Psoas muscle (tissue), 8 donors: ENCODE data around the gene TRMT6. TPM values are rescaled to one million over a fixed set of nuclear protein-coding genes. Genes with fewer than 3 reads are reported as not detected.

ENCODE experiments used
- ATAC-seq, 4 donors: fragments of 200-7000 bp; cut with Tn5 transposase; one replicate each; pipeline ENCODE4 v1.9.1; 2020; ENCODE audit warnings: moderate library complexity in 3 of 4, mild to moderate bottlenecking in 2 of 4
- DNase-seq, 2 donors: peaks; one replicate each; pipeline ENCODE4 v3.0.0-alpha.2; 2020
- H3K27ac ChIP-seq: fragments of 200-600 bp; one replicate; pipeline ENCODE4 v1.8.0; 2022
- H3K27me3 ChIP-seq, 3 donors: fragments of 200-600 bp in 1 of 3; one replicate each; pipeline versions ENCODE4 v1.6.1 to v1.8.0; 2013 to 2022; ENCODE audit warnings: low read length in 2 of 3, mild to moderate bottlenecking in 2 of 3, moderate library complexity in 1 of 3; ENCODE audit not compliant: insufficient read depth in 3 of 3
- H3K36me3 ChIP-seq, 2 donors: fragments of 200-600 bp in 1 of 2; one replicate each; pipeline versions ENCODE4 v1.6.1 to v1.8.0; 2013 to 2022; ENCODE audit warnings: low read depth in 1 of 2, mild to moderate bottlenecking in 1 of 2, moderate library complexity in 1 of 2; ENCODE audit not compliant: insufficient read depth in 1 of 2
- H3K4me1 ChIP-seq: fragments of 200-600 bp; one replicate; pipeline ENCODE4 v1.8.0; 2022
- H3K4me3 ChIP-seq: fragments of 200-600 bp; one replicate; pipeline ENCODE4 v1.8.0; 2022; ENCODE audit warnings: mild to moderate bottlenecking
- H3K9me3 ChIP-seq: fragments of 200-600 bp; one replicate; pipeline ENCODE4 v1.8.0; 2022
- CTCF ChIP-seq: fragments of 200-600 bp; IDR thresholded peaks from one replicate; pipeline ENCODE4 v1.8.0; 2022; ENCODE audit warnings: antibody characterized with exemption
- WGBS, 3 donors: extraction: QIAGEN DNeasy Blood & Tissue Kit; methylation state at CpG; one replicate each; pipeline versions ENCODE4 v1.1.6 to v1.1.7; 2013; 5-methylcytosine and 5-hydroxymethylcytosine counted together
- intact Hi-C, 2 donors: fragments of 100-400 bp; cut with DNase I; formaldehyde crosslinking; loops; one replicate each; pipeline versions ENCODE4 v1.11.0 to v1.14.2; 2022
- polyA plus RNA-seq, 3 donors: library from polyadenylated mRNA; stranded (reverse); fragments of 200-250 nt; gene quantifications; one replicate each; pipeline ENCODE4 v1.2.3, GENCODE V29; 2013
- total RNA-seq, 4 donors: library from RNA; stranded (reverse); fragmentation: NEBNext Ultra II Directional in 2 of 4; extraction: Animal tissue kit (Norgen Biotek cat#: 25700) in 2 of 4; gene quantifications; one replicate each; pipeline versions ENCODE4 v1.2.1 to v1.2.4, GENCODE V29; 2021 to 2023
- donor health status: healthy with polysubstance abuse.
- donor health status: DM: no; HTN: no; CAD: no; lungs with moderate emphysema.
- donor health status: Bipolar disorder and iron deficiency.
- donor health status: healthy.
- donor health status: DM: yes; HTN: yes; CAD: no.
- donor health status: DM: no; HTN: no; CAD: no.
- donor health status: DM: no; HTN: no; CAD: no.
- donor health status: DM: yes; HTN: yes; CAD: no.

The TRMT6 gene
- total and polyA plus RNA-seq, 7 donors: 9.0 to 177 (median 23.3) TPM

- H3K4me3 ChIP-seq: no peak overlapping the region
- DNase-seq: no peak
- H3K4me1 ChIP-seq: peaks cover 9% of the 10 kb centered on the region
- TF ChIP-seq CTCF: no peak
- no peaks in the 10 kb centered on the region for H3K36me3 ChIP-seq
- no peaks in the 10 kb centered on the region for H3K27me3 ChIP-seq
- intact Hi-C loops: no loop called here
- 79 to 85% (median 83%) methylated on average over 2 of the region's 2 CpGs for WGBS, 3 donors
- no peak for ATAC-seq
- H3K9me3 ChIP-seq: no peaks in the 10 kb centered on the region
- H3K27ac ChIP-seq: no peak overlapping the region
These were observed 56.7 kb downstream of the TRMT6 start for GRCh38 chr20:5893621-5894020.

- TF ChIP-seq CTCF: no peak
- Histone ChIP-seq H3K4me3 (no peak overlapping the region), H3K27ac (no peak overlapping the region), H3K4me1 (peaks cover 12% of the 10 kb centered on the region), H3K27me3 (no peaks in the 10 kb centered on the region), H3K36me3 (no peaks in the 10 kb centered on the region), H3K9me3 (no peaks in the 10 kb centered on the region)
- no peak for ATAC-seq
- DNase-seq: no peak
- intact Hi-C loops: no loop called here
- WGBS, 3 donors: 72 to 76% (median 75%) methylated on average over 3 of the region's 3 CpGs
These were observed 57.3 kb downstream of the TRMT6 start for GRCh38 chr20:5893052-5893451.

GRCh38 chr20:5890773-5891441 lies 59.4 kb downstream of the TRMT6 start:
- intact Hi-C loops: loop anchor here in 1 of 2 donors (2.0 kb wide), 1 partner anchor 26 kb away; no protein-coding TSS in a partner anchor
- Histone ChIP-seq H3K27me3 (no peaks in the 10 kb centered on the region), H3K27ac (peak overlapping the region; percentile 79), H3K4me3 (no peak overlapping the region), H3K36me3 (no peaks in the 10 kb centered on the region), H3K4me1 (peaks cover 30% of the 10 kb centered on the region), H3K9me3 (no peaks in the 10 kb centered on the region)
- 25 to 43% (median 36%) methylated on average over 10 of the region's 10 CpGs for WGBS, 3 donors
- ATAC-seq: peak; percentile 80 to 82 (median 82)
- DNase-seq: peak; percentile 53 to 79
- TF ChIP-seq CTCF: no peak

- no peak for TF ChIP-seq CTCF
- DNase-seq: no peak
- H3K27ac ChIP-seq: peak overlapping the region; percentile 92
- 9 to 46% (median 14%) methylated on average over 1 of the region's 1 CpG for WGBS, 3 donors
- peak in 2 of 4 donors; percentile 20 to 49 for ATAC-seq
- no peaks in the 10 kb centered on the region for H3K9me3 ChIP-seq
- H3K4me3 ChIP-seq: no peak overlapping the region
- peaks cover 30% of the 10 kb centered on the region for H3K4me1 ChIP-seq
- no peaks in the 10 kb centered on the region for H3K27me3 ChIP-seq
- intact Hi-C loops: no loop called here
- no peaks in the 10 kb centered on the region for H3K36me3 ChIP-seq
These were observed 62.3 kb downstream of the TRMT6 start for GRCh38 chr20:5888041-5888440.

- TF ChIP-seq CTCF: no peak
- H3K36me3 ChIP-seq: no peaks in the 10 kb centered on the region
- ATAC-seq (peak; percentile 27 to 52 (median 42)), DNase-seq (peak; percentile 18 to 57)
- no peak overlapping the region for H3K4me3 ChIP-seq
- no peaks in the 10 kb centered on the region for H3K27me3 ChIP-seq
- peak overlapping the region; percentile 92 for H3K27ac ChIP-seq
- H3K9me3 ChIP-seq: no peaks in the 10 kb centered on the region
- intact Hi-C loops: no loop called here
- H3K4me1 ChIP-seq: peaks cover 30% of the 10 kb centered on the region
- 29 to 44% (median 33%) methylated on average over 5 of the region's 5 CpGs for WGBS, 3 donors
These were observed 62.9 kb downstream of the TRMT6 start for GRCh38 chr20:5887386-5887785.
